GM18907 (cell line): Measurements from ENCODE around the gene PKHD1.

Experiments
- ATAC-seq: cut with Tn5 transposase; IDR thresholded peaks from one replicate; pipeline ENCODE4 v1.9.1; 2021; ENCODE audit warnings: mild to moderate bottlenecking, moderate library complexity; ENCODE audit not compliant: unreplicated experiment

Gene PKHD1

GRCh38 chr6:52108128-52108527 lies 20.7 kb upstream of the PKHD1 start:
- no peak for ATAC-seq

- ATAC-seq = no peak
Observed at GRCh38 chr6:52106994-52107393, 19.6 kb upstream of the PKHD1 start.

DNA sequence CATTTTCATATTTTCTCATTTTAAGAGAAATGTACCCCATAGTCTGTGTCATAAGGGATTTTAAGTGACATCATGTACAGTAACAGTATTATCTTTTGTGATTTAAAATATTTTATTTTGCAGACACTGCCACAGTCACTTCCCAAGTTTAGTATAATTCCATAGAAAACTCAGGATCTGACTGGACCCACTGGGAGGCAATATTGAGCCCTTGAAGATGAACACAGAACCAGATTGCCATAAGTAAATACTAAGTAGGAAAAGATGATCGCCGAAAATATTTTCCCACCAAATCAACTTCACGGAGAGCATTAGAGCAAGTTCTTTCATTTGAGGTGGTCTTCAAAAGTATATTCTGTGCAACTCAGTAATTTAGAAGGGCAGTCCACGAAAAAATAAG lies 17.6 kb upstream of the PKHD1 start:
- ATAC-seq = no peak

GRCh38 chr6:52103623-52104022 lies 16.2 kb upstream of the PKHD1 start:
- no peak for ATAC-seq

DNA sequence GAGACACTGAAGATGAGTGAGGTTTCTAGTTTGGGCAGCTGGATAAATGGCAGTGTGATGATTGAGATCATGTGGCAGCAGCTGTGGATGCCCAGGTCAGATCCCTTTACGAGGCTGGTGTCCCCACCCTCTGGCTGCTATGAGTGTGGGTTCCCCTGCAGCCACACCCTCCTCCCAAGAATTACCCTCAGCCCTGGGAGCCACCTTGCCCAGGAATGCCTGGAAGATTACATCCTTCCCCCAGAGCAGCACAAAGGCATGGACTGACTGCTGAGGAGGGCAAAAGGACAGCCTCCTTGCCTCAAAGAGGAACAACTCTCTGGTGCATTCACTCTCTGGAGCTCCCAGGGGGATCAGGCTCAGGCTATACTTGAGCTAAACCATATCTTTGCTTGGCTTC lies 15.0 kb upstream of the PKHD1 start:
- no peak for ATAC-seq

DNA sequence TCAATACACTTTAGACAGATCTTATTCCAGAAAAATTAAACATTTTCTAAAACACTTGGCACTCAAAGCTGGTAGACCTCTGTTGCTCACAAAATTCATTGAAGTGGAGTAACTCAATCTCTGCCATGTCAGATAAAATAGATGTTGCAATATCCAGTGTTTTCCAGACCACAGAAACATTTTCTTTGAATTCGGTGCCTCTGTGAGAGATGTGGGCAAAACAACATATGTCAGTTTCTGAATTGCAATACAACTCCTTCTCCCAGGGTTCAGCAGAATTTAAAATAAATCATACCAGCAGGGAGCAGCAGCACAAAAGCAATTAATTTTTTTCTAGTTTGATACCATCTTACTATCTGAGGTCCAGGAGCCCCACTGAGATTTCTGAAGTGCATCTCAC lies 11.3 kb upstream of the PKHD1 start:
- no peak for ATAC-seq

- no peak for ATAC-seq
Observed at GRCh38 chr6:52089758-52090348, 2.4 kb upstream of the PKHD1 start.

GRCh38 chr6:52086741-52087140 lies 672 bp downstream of the PKHD1 start:
- ATAC-seq = no peak

- no peak for ATAC-seq
Observed at GRCh38 chr6:52081237-52081636, 6.2 kb downstream of the PKHD1 start.

DNA sequence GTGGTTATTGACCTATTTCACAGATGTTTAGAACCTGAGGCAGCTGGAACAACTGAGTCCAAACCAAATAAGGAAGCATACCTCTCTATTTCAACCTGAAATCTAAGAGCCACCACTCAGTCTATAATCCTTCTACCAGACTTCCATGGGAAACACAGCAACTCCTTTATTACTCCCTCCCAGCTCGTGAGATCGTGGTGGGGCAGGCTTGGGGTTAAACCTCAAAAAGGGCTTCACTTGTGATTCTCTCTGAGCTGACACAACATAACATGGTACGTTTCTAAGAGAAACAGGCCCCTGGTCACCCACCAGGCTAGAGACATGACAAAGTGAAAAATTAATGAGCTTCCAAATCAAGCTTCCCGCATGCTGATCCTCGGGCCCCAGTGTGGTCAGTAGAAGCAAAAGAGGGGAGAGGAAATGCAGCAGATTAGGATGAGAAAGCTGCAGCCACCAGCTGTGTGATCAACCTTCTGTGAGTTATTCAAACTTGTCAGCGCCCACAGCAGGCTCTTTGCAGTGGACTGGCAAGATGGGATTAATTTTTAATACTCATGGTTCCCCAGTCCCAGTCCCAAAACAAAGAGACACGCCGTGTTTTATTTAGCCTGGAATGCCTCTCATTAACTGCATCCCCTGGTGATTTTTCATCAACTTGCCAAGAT lies 9.3 kb downstream of the PKHD1 start:
- no peak for ATAC-seq

GRCh38 chr6:52077180-52077884 lies 10.1 kb downstream of the PKHD1 start:
- ATAC-seq = no peak

DNA sequence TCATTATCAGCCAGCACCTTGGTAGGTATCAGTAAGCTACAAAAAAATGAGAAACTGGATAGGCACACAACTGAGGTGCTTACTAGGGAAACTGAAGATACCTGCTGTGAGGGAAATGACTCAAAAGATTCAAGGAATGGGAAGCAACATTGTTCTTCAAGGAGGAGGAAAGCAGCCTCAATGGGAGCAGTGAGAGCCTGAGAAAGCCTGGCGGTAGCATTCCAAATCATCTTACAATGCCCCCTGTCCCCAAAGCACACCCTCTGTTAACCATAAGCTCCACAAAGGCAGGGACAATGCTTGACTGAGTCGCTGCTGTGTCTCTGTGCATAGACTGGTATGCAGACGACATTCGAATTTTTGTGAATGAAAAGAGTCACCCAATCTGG lies 10.6 kb downstream of the PKHD1 start:
- no peak for ATAC-seq

GRCh38 chr6:52074716-52075115 lies 12.7 kb downstream of the PKHD1 start:
- no peak for ATAC-seq

- ATAC-seq = no peak
Observed at GRCh38 chr6:52074155-52074554, 13.3 kb downstream of the PKHD1 start.

DNA sequence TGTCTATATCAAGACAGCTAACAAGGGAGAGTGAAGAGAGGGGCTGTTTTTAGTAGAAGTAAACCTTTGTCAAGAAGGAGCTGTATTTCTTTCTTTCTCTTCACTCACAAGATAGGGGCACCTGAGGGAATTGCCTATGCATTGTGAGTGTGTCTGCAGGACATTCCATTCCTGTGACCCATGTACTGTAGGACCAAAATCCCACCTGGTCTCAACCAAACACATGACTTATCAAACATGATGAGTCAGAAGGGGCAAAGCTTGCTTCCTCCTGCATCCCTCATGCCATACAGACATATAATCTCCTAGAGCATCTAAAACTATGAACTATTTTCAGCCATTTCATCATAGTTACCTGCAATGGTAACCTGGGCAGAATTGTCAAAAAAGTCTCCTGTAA lies 21.8 kb downstream of the PKHD1 start:
- ATAC-seq = no peak

DNA sequence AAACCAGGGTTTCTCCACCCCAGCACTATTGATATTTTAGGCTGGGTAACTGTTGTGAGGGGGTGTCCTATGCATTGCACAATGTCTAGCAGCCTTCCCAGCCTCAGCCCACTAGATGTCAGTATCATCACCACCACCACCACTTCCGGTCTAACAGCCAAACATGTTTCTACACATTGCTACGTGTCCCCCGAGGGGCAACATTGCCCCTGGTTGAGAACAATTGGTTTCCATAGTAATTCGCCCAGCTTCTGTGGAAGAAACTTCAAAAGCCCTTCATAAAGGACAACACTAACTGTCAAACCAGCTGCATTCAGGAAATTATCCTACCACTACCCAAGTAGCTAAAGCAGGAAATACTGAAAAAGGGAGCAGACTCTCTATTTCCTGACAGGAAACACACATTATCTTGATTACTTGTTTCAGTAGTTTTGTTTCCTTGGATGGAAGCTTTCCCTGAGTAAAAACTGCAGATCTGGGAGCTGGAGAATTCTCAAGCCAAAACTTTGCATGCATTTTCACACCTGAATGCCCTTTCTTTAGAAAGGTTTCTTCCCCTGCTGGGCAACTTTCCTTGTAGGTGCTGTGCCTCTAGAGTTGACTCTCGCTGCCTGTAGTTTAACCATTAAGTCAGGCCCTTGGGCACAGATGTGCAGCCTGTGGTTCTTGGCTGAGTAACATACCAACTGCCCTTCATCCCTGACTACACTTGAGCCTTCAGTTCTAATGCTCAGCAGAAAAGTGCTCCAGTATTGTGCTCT lies 23.6 kb downstream of the PKHD1 start:
- ATAC-seq = peak; percentile 99

DNA sequence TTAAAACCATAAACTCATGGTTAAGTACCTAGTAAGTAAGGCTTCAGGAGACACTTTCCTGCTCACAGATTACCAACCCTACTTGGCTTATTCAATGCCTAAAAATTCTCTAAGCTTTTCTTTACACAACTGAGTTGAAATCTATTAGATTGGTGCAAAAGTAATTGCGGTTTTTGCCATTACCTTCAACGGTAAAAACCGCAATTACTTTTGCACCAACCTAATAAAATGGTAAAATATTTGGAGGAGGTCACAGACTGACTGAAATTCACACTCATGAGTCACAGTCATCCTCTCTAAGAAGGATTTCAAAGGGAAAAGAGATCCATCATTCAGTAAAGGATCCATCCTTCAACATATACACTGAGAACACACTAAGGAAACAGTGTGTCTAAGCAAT lies 25.9 kb downstream of the PKHD1 start:
- ATAC-seq = no peak

DNA sequence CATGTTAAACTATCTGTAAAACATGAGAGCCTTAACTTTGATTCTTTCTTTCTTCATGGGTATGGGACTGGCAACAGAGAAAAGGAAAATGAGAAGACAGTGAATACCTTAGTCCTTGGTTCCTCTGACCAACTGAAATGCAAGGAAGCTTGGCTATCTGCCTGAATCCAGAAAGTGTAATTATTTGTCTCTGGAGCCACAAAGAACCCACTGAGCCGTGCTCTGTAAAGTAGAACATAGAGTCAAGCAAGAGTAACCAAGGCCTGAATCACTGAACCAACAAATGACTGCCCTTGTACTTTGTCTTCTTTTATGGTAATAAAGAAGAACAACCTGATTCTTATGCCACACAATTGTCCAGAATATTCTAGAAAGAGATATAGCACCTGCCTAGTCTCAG lies 27.6 kb downstream of the PKHD1 start:
- ATAC-seq = no peak

GRCh38 chr6:52055451-52055850 lies 32.0 kb downstream of the PKHD1 start:
- ATAC-seq = no peak

DNA sequence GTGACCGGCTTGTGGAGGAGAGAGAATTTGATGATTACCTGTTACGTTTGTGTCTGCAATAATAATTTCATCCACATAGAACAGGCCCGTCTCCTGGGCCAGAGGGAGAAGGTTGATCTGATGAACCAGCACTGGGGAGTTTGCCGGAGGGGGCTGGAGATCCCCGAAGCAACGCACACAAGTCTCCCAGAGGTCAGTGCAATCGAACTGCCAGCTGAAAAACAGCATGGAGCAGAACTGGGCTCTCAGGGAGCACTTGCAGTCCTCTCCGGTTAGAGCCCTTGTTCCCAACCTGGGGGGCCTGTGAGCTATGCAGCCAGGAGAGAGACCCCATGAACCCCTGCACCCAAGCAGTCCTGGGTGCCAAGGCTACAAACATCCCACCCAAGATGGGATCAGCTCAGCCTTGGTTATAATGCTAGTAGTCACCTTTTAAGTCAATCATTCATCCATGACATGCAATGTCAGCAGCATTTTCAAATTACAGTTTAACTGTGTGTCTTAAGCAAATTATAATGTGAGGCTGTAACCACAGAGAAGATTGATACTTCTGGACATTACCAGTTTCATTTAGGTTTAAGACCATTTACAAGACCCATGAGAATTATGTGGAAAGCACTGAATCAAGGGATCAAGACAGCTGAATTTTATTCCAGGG lies 34.2 kb downstream of the PKHD1 start:
- ATAC-seq = no peak

DNA sequence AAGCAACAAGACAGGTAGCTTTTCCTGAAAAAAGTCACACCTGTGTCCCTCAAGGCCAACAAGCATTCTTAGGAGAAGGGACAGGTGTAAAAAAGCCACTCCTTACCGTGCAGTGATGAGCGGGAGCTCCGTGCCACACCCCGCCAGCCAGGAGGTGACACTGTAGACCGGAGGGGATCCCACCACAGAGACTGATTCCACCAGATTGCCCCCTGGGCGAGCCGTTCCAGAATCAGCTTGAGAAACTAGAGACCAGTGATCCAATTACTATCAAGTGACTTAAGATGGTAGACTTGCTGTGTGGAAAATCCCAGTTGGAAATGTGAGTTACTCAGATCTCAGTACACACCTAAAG lies 37.4 kb downstream of the PKHD1 start:
- no peak for ATAC-seq
